Brain microvascular endothelial cell (primary cell): ENCODE data around the gene E2F7.

ENCODE experiments used
- DNase-seq: peaks from one replicate; pipeline ENCODE4 v3.0.0-alpha.2; 2020
- H3K27ac ChIP-seq: fragments of 250-450 bp; sonication (Bioruptor Pico); 2 replicates; pipeline ENCODE4 v1.5.1; 2020; ENCODE audit warnings: mild to moderate bottlenecking, moderate library complexity
- H3K27me3 ChIP-seq: fragments of 250-450 bp; sonication (Bioruptor Pico); replicated peaks from 2 replicates; pipeline ENCODE4 v1.5.1; 2020; ENCODE audit warnings: mild to moderate bottlenecking
- H3K36me3 ChIP-seq: fragments of 250-450 bp; sonication (Bioruptor Pico); replicated peaks from 2 replicates; pipeline ENCODE4 v1.5.1; 2020; ENCODE audit warnings: mild to moderate bottlenecking
- H3K4me3 ChIP-seq: 2 replicates; pipeline ENCODE4 v1.5.1; 2011; ENCODE audit warnings: low read depth, mild to moderate bottlenecking, control low read depth, low read length, moderate library complexity
- in situ Hi-C: cut with HindIII; loops from 2 replicates; pipeline ENCODE4 v1.10.0; 2017; ENCODE audit warnings: low sequenced_read_pairs, low pct_ligation_motif_present
- TF ChIP-seq, protein P1 (sequence below): IDR thresholded peaks from 2 replicates; pipeline ENCODE4 v1.5.1; 2011; ENCODE audit warnings: low read depth, mild to moderate bottlenecking, moderate library complexity, low read length, control low read depth, inconsistent platforms; ENCODE audit errors: missing control alignments

Gene E2F7

DNA sequence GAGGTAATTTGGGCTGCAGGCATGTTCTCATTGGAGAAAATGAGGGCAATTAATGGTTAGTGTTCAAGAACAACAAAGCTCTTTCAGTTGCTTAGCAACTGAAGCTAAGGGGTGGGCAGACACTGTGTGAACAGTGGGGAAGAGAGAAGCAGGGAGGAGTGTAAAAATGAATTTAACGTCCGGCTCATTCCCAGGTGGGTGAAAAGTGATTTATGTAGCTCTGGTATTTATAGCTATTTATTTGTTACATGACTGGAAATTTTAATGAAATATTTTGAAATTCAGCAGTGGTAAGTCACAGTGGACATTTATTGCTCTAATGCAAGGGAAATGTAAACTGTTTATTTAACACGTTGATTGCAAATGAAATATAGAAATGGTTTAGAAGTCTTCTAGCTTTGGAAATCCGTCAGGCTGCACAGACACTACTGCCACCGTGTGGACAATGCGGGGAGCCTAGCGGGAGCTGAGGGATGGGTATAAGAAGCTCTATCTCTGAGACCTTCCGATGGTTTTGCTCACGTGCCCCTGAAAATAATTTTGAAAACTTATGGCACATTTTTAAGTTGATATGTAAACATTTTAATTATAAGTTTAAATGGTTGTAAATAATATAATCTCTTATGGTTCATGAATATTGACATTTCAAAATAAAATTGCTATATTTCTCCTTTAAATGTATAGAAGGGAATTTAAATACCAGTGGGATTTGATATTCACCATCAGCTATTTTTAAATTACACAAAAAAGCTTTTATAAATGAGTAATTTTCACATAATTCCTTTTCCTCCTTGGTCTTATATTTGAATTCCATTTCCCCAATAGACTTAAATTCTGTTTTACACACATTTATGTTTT lies 54.4 kb downstream of the E2F7 start:
- TF ChIP-seq, protein P1, sequence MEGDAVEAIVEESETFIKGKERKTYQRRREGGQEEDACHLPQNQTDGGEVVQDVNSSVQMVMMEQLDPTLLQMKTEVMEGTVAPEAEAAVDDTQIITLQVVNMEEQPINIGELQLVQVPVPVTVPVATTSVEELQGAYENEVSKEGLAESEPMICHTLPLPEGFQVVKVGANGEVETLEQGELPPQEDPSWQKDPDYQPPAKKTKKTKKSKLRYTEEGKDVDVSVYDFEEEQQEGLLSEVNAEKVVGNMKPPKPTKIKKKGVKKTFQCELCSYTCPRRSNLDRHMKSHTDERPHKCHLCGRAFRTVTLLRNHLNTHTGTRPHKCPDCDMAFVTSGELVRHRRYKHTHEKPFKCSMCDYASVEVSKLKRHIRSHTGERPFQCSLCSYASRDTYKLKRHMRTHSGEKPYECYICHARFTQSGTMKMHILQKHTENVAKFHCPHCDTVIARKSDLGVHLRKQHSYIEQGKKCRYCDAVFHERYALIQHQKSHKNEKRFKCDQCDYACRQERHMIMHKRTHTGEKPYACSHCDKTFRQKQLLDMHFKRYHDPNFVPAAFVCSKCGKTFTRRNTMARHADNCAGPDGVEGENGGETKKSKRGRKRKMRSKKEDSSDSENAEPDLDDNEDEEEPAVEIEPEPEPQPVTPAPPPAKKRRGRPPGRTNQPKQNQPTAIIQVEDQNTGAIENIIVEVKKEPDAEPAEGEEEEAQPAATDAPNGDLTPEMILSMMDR, result peak; percentile 100
- peak; percentile 74 for DNase-seq
- H3K4me3 ChIP-seq, result peak overlapping the region; percentile 1
- H3K27me3 ChIP-seq, result no peaks in the 10 kb centered on the region
- no peak overlapping the region for H3K27ac ChIP-seq
- in situ Hi-C loops, result no loop called here
- H3K36me3 ChIP-seq, result no peaks in the 10 kb centered on the region

DNA sequence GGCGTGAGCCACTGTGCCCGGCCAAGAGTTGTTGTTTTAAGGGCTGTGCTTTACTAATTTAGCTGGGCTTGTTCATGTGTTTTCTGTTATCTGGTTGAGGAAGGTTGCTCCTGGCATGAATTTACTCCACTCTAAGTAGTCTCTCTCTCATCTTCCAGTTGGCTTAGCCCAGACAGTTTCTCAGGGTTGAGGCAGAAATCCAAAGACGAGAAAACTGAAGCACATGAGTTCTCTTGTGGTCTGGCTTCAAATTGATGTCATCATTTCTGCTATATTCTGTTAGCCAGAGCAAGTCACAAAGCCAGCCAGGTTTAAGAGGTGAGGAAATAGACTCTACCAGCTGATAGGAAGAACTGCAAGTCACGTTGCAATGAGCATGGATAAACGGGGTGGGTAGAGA lies 57.9 kb downstream of the E2F7 start:
- in situ Hi-C loops, result no loop called here
- no peaks in the 10 kb centered on the region for H3K27me3 ChIP-seq
- DNase-seq, result no peak
- no peak overlapping the region for H3K27ac ChIP-seq
- no peaks in the 10 kb centered on the region for H3K36me3 ChIP-seq
- H3K4me3 ChIP-seq, result no peak overlapping the region
- TF ChIP-seq, protein P1, result no peak

DNA sequence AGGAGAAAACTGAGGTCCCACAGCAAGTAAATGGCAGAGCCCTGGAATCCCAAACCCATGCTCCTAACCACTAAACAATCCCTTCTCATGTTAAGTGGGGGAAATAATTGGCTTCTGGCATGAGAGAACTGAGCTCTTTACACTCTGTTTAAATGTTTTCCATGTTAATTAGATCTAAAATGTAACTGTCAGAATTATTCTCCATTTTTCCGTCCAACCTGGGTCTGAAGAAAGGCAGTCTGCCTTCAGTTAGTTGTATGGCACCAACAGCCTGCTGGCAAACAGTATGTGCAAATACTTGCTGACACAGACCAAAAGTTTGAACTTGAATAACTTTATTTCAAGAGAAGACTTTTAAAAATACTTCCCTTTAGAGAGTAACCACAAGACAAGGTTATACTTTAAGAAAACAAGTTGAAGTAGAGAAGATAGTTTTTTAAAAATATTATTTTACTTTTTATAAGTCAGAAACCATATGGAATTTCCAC lies 59.7 kb downstream of the E2F7 start:
- Histone ChIP-seq H3K27ac (no peak overlapping the region), H3K4me3 (no peak overlapping the region), H3K36me3 (no peaks in the 10 kb centered on the region), H3K27me3 (no peaks in the 10 kb centered on the region)
- DNase-seq, result no peak
- in situ Hi-C loops, result no loop called here
- TF ChIP-seq, protein P1, result no peak

DNA sequence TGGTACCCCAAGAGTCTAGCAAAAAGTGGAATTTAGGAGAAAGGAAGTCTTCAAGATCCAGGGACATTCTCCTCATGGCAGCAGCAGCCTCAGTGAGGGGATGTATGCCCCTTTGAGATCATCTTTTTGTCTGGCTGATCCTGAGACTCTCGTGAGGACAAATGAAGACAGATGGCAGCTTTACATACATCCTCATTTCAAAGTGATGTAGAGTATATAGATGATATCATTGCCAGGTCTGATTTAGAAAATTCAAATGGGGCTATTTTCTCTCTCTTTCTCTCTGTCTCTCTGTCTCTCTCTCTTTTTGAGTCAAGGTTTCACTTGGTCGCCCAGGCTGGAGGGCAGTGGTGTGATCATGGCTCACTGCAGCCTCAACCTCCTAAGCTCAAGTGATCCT lies 61.5 kb downstream of the E2F7 start:
- Histone ChIP-seq H3K27me3 (no peaks in the 10 kb centered on the region), H3K4me3 (no peak overlapping the region), H3K36me3 (no peaks in the 10 kb centered on the region), H3K27ac (no peak overlapping the region)
- TF ChIP-seq, protein P1, result no peak
- DNase-seq, result no peak
- in situ Hi-C loops, result no loop called here

DNA sequence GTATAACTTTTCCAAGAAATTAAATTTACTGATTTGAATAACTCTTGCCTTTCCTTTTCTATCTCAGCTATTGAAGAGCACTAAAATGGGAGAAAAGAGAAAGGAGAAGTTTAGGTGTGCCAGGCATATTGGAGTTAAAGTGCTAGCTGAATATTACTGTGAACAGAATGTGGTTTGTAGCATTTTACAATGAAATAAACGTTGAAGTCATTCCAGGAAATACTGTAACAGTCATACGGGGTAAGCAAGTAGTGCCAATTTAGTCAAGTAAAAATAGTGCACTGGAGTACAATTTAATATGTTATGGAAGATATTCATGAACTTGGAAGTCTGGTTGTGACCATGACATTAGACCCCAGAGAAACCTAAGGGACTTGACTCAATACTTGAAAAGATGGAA lies 62.1 kb downstream of the E2F7 start:
- Histone ChIP-seq H3K4me3 (no peak overlapping the region), H3K36me3 (no peaks in the 10 kb centered on the region), H3K27ac (no peak overlapping the region), H3K27me3 (no peaks in the 10 kb centered on the region)
- in situ Hi-C loops, result no loop called here
- TF ChIP-seq, protein P1, result no peak
- DNase-seq, result no peak
